Dermis blood vessel endothelial cell (primary cell): Measurements from ENCODE around the gene GTPBP6. TPM values are rescaled to one million over a fixed set of nuclear protein-coding genes. Genes with fewer than 3 reads are reported as not detected.
A peak's percentile ranks its signal among the peaks of the same experiment; 100 is the strongest.
"Not testable (repeated sequence)": the region's sequence is repeated elsewhere in the genome, so short reads cannot be mapped to it uniquely, and the experiment has no call there.

Experiments used
- DNase-seq: peaks from one replicate; pipeline ENCODE4 v3.0.0; 2010
- total RNA-seq: library from RNA; depleted of rRNA; stranded (reverse); fragments of >200 nt; gene quantifications from 2 replicates; pipeline ENCODE4 v1.2.3, GENCODE V29; 2014

The GTPBP6 gene
- total RNA-seq, 1 donor from 2014 or later = 31.7 TPM

GRCh38 chrX:290476-291166 lies 28.0 kb downstream of the GTPBP6 start:
- no peak for DNase-seq

- no peak for DNase-seq
These were observed 30.0 kb downstream of the GTPBP6 start for GRCh38 chrX:288561-288991.

GRCh38 chrX:287670-288069 lies 30.9 kb downstream of the GTPBP6 start:
- no peak for DNase-seq

GRCh38 chrX:285076-285677 lies 33.4 kb downstream of the GTPBP6 start:
- no peak for DNase-seq

GRCh38 chrX:283115-283845 lies 35.3 kb downstream of the GTPBP6 start:
- peak; percentile 93 for DNase-seq

- not testable (repeated sequence) for DNase-seq
These were observed 36.5 kb downstream of the GTPBP6 start for GRCh38 chrX:282000-282681.

GRCh38 chrX:281166-281999 lies 37.2 kb downstream of the GTPBP6 start, which contains the start of gene PLCXD1:
Gene PLCXD1, plus strand, starts transcription at chrX:281381. Its CDS starts 2,807 bp downstream, at chrX:284188.
- no peak for DNase-seq

GRCh38 chrX:280722-281121 lies 37.9 kb downstream of the GTPBP6 start:
- DNase-seq = not testable (repeated sequence)

GRCh38 chrX:279757-280604 lies 38.6 kb downstream of the GTPBP6 start:
- not testable (repeated sequence) for DNase-seq

GRCh38 chrX:276581-277201 lies 41.9 kb downstream of the GTPBP6 start:
- DNase-seq = peak; percentile 43

GRCh38 chrX:275967-276580 lies 42.5 kb downstream of the GTPBP6 start:
- DNase-seq = peak; percentile 50

- DNase-seq = no peak
These were observed 43.1 kb downstream of the GTPBP6 start for GRCh38 chrX:275476-275966.

GRCh38 chrX:274904-275475 lies 43.6 kb downstream of the GTPBP6 start:
- DNase-seq = peak; percentile 32

GRCh38 chrX:270848-271367 lies 47.7 kb downstream of the GTPBP6 start:
- DNase-seq = peak; percentile 47

GRCh38 chrX:267771-268261 lies 50.8 kb downstream of the GTPBP6 start:
- DNase-seq = no peak

- DNase-seq = no peak
These were observed 53.1 kb downstream of the GTPBP6 start for GRCh38 chrX:265502-265901.

GRCh38 chrX:264634-265455 lies 53.8 kb downstream of the GTPBP6 start:
- DNase-seq = no peak

GRCh38 chrX:264006-264405 lies 54.6 kb downstream of the GTPBP6 start:
- DNase-seq = not testable (repeated sequence)
